Muscle layer of duodenum (tissue), 2 donors: ENCODE measurements around the gene RABAC1.

Source experiments
- H3K27ac ChIP-seq: one replicate; pipeline ENCODE4 v1.7.0; 2013; ENCODE audit warnings: mild to moderate bottlenecking, low read length
- H3K27me3 ChIP-seq: one replicate; pipeline ENCODE4 v1.7.0; 2013; ENCODE audit warnings: low read depth, mild to moderate bottlenecking, control low read depth, low read length
- H3K36me3 ChIP-seq, 2 donors: one replicate each; pipeline ENCODE4 v1.7.0; 2013; ENCODE audit warnings: low read length in 2 of 2, control low read depth in 1 of 2, mild to moderate bottlenecking in 1 of 2; ENCODE audit not compliant: insufficient read depth in 2 of 2, control insufficient read depth in 1 of 2
- H3K4me1 ChIP-seq, 2 donors: one replicate each; pipeline ENCODE4 v1.7.0; 2013; ENCODE audit warnings: low read length in 2 of 2, mild to moderate bottlenecking in 2 of 2, control low read depth in 1 of 2, moderate library complexity in 1 of 2; ENCODE audit not compliant: insufficient read depth in 2 of 2, control insufficient read depth in 1 of 2
- H3K4me3 ChIP-seq, 2 donors: one replicate each; pipeline ENCODE4 v1.7.0; 2013; ENCODE audit warnings: low read length in 2 of 2, low read depth in 1 of 2, mild to moderate bottlenecking in 1 of 2
- H3K9me3 ChIP-seq, 2 donors: one replicate each; pipeline ENCODE4 v1.7.0; 2013; ENCODE audit warnings: low read length in 2 of 2, control low read depth in 1 of 2, mild to moderate bottlenecking in 1 of 2; ENCODE audit not compliant: control insufficient read depth in 1 of 2
- donor health status: healthy.

Gene RABAC1

DNA sequence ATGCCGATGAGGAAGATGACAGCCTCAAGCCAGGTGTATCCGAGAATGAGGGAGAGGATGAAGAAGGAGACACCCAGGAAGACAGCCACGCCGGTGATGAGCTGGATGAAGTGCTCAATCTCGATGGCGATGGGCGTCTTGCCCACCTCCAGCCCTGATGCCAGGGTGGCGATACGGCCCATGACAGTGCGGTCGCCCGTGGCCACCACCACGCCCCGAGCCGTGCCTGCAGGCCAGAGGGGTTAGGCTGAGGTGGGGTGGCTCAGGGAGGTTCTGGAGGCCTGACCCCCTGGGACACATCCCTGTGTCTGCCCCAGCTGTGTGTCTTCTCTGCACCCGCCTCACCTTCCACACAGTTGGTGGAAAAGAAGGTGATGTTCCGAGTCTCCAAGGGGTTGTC lies 25.8 kb upstream of the RABAC1 start:
- H3K36me3 ChIP-seq = no peaks in the 10 kb centered on the region
- H3K9me3 ChIP-seq = no peaks in the 10 kb centered on the region
- H3K27ac ChIP-seq = no peak overlapping the region

DNA sequence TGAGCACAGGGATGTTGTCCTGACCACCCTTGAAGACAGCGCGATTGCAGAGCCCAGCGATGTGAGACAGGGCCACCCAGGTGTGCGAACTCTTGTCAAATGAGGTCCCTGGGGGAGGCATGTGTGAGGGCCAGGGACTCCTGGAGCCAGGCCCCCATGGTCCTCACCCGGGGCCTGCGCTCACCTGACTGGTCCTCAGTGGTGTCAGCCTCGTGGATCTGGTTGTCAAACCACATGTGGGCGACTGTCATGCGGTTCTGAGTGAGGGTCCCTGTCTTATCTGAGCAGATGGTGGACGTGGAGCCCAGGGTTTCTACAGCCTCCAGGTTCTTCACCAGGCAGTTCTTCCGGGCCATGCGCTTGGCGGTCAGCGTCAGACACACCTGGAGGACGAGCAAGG lies 22.6 kb upstream of the RABAC1 start:
- H3K36me3 ChIP-seq = no peaks in the 10 kb centered on the region
- no peak overlapping the region for H3K27ac ChIP-seq
- no peaks in the 10 kb centered on the region for H3K9me3 ChIP-seq
- no peaks in the 10 kb centered on the region for H3K27me3 ChIP-seq
- H3K4me1 ChIP-seq = no peaks in the 10 kb centered on the region
- H3K4me3 ChIP-seq = no peak overlapping the region

More for the DNA sequence above, 25.8 kb upstream of the RABAC1 start:
- no peaks in the 10 kb centered on the region for H3K27me3 ChIP-seq
- no peak overlapping the region for H3K4me3 ChIP-seq
- H3K4me1 ChIP-seq = no peaks in the 10 kb centered on the region

DNA sequence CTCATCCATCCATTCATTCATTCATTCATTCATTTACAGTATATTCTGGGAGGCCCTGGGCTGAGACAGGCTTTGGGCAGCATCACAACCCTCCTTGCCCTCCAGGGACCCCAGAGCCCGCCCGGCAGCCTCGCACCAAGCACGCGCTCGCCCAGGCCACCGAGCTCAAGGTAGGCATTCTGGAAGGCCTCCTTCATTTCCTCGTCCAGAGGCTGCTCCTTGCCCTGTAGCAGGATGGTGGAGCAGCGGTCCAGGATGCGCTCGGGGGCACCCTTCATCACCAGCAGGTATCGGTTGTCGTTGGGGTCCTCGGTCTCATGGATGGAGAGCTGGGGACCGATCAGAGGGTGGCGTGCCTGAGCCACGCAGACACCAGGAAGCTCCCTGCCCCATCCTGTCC lies 19.3 kb upstream of the RABAC1 start:
- Histone ChIP-seq H3K27ac (no peak overlapping the region), H3K27me3 (no peaks in the 10 kb centered on the region), H3K36me3 (no peaks in the 10 kb centered on the region)

DNA sequence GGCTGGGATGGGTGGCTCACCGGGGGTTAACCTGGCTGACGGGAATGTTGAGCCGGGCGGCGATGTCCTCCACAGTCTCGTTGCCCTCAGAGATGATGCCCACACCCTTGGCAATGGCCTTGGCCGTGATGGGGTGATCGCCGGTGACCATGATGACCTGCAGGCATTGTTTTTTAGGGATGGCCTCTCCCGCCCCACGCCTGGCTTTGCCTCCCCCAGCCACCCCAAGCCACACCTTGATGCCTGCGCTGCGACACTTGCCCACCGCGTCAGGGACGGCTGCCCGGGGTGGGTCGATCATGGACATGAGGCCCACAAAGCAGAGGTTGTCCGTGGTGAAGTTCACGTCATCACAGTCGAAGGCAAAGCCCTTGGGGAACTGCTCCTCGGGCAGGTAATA lies 18.8 kb upstream of the RABAC1 start:
- Histone ChIP-seq H3K9me3 (no peaks in the 10 kb centered on the region), H3K4me3 (no peak overlapping the region), H3K27ac (no peak overlapping the region), H3K4me1 (no peaks in the 10 kb centered on the region), H3K36me3 (no peaks in the 10 kb centered on the region), H3K27me3 (no peaks in the 10 kb centered on the region)

More for the DNA sequence above, 19.3 kb upstream of the RABAC1 start:
- Histone ChIP-seq H3K9me3 (no peaks in the 10 kb centered on the region), H3K4me1 (no peaks in the 10 kb centered on the region), H3K4me3 (no peak overlapping the region)

DNA sequence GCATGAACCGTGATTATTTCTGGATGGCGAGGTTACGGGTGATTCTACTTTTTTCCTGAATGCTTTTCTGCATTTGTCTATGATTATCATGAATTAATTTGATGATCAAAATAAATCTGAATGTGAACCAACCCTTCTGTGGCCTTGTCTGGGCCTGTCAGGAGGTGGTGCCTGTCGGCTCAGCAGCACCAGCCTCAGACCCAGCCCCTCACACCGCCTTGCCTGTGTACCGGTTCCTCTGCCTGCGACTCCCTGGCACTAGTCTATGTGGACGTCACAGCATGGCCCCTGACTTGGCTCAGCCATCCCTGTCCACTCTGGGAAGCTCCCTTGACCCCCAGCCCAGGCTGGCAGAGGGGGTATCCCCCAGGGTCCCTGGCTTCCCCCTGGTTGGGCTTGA lies 15.5 kb upstream of the RABAC1 start:
- no peaks in the 10 kb centered on the region for H3K9me3 ChIP-seq
- no peaks in the 10 kb centered on the region for H3K27me3 ChIP-seq
- no peak overlapping the region for H3K4me3 ChIP-seq
- H3K27ac ChIP-seq = no peak overlapping the region
- H3K36me3 ChIP-seq = no peaks in the 10 kb centered on the region
- H3K4me1 ChIP-seq = no peaks in the 10 kb centered on the region

DNA sequence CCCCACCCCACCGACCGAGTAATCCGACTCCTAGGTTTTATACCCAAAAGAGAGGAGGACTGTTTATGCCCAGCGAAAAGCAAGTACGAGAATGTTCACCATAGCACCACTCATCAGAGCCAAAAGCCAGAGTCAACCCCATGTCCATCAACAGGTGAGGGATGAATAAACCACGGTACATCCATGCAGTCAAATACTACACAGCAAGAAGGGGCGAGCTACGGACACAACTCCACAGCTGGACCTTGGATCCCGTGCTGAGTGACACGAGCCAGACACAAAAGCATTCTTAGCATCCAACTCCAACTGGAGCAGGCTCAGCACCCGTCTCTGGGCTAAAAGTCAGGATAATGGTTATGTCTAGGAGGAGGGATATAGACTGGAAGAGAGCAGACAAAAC lies 12.2 kb upstream of the RABAC1 start:
- Histone ChIP-seq H3K4me3 (no peak overlapping the region), H3K9me3 (no peaks in the 10 kb centered on the region), H3K27me3 (no peaks in the 10 kb centered on the region), H3K36me3 (no peaks in the 10 kb centered on the region), H3K27ac (no peak overlapping the region), H3K4me1 (no peaks in the 10 kb centered on the region)

DNA sequence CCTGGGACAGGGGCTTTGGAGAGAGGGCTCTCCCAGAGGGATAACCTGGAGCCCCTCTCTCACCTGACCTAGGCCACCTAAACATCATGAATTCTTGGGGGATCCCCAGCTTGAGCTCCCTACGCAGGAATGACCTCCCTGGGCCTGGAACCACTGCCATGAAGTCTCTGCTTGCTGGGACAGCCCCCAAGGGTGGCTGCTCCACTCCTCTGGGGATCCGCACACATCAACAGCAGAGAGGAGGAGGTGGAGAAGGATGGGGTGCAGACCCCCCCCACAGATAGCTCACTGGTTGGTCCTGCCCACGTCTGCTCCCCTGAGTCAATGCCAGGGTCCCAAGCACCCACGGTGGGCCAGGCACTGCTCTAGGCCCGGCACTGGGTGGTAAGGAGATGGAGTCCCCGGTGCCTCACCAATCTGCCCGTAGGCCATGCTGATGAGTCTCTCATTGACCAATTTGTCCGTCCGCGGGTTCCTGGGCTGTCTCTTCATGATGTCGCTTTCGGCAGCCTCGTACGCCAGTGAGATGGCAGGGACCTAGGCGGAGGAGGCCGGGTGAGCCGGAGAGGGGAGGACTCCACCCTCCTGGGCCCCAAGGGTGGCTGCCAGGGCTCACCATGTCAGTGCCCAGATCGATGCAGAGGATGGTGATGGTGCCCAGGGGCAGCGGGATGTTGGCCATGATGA lies 10.8 kb upstream of the RABAC1 start:
- Histone ChIP-seq H3K36me3 (no peaks in the 10 kb centered on the region), H3K9me3 (no peaks in the 10 kb centered on the region), H3K4me1 (no peaks in the 10 kb centered on the region), H3K27me3 (no peaks in the 10 kb centered on the region), H3K4me3 (no peak overlapping the region), H3K27ac (no peak overlapping the region)

DNA sequence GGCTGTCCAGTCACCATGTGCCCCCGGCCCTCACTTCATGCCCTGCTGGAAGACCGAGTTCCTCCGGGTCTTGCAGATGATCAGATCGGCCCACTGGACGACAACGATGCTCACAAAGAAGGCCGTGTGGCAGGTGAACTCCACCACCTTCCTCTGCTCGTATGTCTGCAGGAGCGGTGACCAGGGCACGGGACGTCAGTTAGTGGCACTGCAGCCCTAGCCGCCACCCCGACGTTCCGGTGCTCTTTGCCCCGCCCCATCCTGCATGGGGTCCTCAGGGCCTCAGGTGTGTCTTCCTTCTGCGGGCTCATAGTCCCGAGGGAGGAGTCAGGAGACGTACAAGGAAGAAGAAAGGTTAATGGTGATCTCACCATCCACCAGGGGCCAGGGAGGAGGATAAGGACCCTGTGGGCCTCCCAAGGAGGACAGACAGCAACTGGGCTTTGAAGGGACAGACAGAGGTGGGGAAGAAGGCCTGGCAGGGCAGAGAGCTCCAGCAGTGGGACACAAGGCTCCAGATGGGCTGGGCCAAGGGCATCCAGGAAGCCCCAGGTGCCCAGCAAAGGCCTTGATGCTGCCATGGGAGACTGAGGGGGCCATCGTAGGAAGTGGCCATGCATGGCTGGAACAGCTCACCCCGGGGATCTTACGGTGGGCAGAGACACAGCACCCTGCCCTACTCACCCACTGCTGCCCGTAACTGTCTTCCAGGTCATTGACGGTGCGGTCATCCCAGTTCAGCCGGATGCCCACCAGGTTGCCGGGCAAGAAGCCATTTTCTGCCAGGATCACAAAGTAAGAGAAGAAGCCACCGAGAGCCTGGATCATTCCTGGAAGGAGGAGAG lies 9.9 kb upstream of the RABAC1 start:
- H3K27ac ChIP-seq = no peak overlapping the region
- no peaks in the 10 kb centered on the region for H3K9me3 ChIP-seq
- H3K4me3 ChIP-seq = no peak overlapping the region
- H3K4me1 ChIP-seq = no peaks in the 10 kb centered on the region
- H3K27me3 ChIP-seq = no peaks in the 10 kb centered on the region
- H3K36me3 ChIP-seq = no peaks in the 10 kb centered on the region

DNA sequence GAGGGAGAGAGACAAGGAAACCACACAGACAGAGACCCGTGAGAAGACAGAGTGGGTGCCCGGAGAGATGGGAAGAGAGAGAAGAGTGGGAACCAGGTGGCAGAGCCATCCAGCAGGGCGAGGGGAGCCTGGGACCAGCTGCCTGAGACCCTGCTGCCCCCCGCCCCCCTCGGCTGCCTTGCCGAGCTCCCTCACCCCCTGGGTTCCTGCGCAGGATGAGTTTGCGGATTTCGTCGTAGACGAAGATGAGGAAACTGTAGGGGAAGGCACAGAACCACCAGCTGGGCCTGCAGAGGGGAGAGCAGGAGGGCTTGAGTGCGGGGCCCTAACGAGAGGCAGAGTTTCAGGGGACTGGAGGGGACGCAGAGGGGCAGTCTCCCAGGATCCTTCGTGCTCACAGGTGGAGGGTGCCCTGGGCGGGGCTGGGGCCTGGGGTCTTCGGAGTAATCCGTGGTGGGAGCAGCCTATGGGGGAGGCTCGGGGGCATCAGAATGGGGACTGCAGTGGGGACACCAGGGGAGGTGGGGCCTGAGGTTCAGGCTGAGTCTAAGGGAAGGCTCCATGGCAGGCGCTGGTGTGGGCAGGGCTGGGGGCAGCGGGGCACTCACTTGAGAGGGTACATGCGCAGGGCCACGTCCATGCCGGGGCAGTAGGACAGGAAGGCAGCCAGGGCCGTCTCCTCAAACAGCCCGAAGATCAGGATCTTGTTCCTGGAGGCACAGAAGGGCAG lies 8.1 kb upstream of the RABAC1 start:
- no peaks in the 10 kb centered on the region for H3K27me3 ChIP-seq
- no peaks in the 10 kb centered on the region for H3K36me3 ChIP-seq
- H3K9me3 ChIP-seq = no peaks in the 10 kb centered on the region
- no peak overlapping the region for H3K27ac ChIP-seq
- no peak overlapping the region for H3K4me3 ChIP-seq
- no peaks in the 10 kb centered on the region for H3K4me1 ChIP-seq

DNA sequence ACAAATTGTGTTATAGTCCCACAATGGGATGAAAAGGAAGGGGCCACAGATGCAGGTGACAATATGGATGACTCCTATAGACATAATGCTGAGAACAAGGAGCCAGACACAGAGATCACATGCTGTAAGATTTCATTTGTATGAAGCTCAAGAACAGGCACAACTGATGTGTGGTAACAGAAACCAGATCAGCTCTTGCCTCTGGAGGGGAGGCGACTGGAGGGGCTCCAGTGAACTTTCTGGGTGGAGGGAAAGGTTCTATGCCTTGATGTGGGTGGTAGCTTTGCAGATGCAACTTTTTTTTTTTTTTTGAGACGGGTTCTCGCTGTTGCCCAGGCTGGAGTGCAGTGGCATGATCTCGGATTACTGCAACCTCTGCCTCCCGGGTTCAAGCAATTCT lies 6.0 kb upstream of the RABAC1 start:
- Histone ChIP-seq H3K27me3 (no peaks in the 10 kb centered on the region), H3K9me3 (no peaks in the 10 kb centered on the region), H3K27ac (no peak overlapping the region), H3K4me1 (no peaks in the 10 kb centered on the region), H3K4me3 (no peak overlapping the region), H3K36me3 (no peaks in the 10 kb centered on the region)

DNA sequence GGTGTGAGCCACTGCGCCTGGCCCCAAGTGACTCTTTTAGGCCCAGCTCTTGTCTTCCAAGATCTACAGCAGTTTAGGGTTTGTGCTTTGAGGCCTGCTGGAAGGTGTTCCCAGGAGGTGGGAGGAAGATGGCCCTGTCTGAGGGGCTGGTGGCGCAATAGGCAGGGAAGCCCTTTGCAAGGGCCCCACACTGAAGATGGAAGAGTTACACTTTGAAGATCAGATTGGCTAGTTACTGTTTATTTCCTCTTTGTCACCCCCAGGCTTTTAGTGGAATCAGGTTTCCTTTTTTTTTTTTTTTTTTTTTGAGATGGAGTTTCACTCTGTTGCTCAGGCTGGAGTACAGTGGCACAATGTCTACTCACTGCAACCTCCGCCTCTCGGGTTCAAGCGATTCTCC lies 1.9 kb upstream of the RABAC1 start:
- peaks cover 0 to 8% of the 10 kb centered on the region in 2 donors for H3K36me3 ChIP-seq
- H3K27me3 ChIP-seq = no peaks in the 10 kb centered on the region
- no peaks in the 10 kb centered on the region for H3K9me3 ChIP-seq
- H3K4me3 ChIP-seq = no peak overlapping the region
- no peak overlapping the region for H3K27ac ChIP-seq
- H3K4me1 ChIP-seq = peaks cover 12 to 16% of the 10 kb centered on the region in 2 donors
